ENCODE data around the gene NGF. TPM values are rescaled to one million over a fixed set of nuclear protein-coding genes. Genes with fewer than 3 reads are reported as not detected.

Gene NGF
- polyA plus RNA-seq, 4 donors = 1.9 to 6.0 (median 2.4) TPM

DNA sequence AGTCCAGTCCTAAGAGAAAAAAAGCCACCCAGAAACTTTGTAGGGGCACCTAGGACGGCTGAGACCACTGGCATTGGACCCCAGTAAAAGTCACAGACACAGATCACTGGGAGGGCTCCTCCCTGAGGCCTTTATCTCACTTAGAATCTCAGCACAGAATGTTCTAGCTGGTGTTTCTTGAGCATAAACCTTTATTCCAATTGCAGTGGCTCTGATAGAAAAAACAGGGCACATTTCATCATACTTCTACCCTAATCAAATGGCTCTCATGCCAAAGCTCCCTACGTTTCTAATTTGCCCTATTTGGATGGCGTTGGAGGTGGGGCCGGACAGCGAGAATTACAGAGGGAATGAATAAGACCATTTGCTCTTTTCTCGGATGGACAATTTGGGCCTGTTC lies 53.8 kb downstream of the NGF start:
- no peak for DNase-seq (ENCODE audit: low read depth in 4 of 4, low spot score in 3 of 4)

DNA sequence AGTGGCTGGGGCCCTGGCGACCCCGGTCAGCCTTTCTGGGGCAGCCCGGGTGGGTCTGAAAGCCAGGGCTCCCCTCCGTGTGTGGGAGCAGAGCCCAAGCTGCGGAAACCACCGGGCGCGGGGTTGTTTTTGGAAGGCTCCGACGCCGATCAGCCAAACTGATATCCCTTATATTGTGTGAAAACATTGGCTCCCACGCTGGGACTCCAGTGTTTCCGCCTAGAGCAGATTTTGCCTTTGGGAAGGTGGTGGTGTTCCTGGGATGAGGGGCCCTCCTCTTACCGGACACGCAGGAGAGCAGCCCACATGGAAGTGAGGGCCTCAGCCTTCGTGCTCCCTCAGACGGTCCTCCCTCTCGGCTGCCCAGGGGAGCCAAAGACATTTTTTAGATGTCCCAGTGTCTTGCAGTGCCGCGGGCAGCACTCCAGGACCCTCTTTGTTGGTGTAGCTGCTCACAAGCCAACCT lies 54.3 kb downstream of the NGF start:
- no peak for DNase-seq (ENCODE audit: low read depth in 4 of 4, low spot score in 3 of 4)

GRCh38 chr1:115283249-115283648 lies 54.8 kb downstream of the NGF start:
- DNase-seq (ENCODE audit: low read depth in 4 of 4, low spot score in 3 of 4) = no peak

DNA sequence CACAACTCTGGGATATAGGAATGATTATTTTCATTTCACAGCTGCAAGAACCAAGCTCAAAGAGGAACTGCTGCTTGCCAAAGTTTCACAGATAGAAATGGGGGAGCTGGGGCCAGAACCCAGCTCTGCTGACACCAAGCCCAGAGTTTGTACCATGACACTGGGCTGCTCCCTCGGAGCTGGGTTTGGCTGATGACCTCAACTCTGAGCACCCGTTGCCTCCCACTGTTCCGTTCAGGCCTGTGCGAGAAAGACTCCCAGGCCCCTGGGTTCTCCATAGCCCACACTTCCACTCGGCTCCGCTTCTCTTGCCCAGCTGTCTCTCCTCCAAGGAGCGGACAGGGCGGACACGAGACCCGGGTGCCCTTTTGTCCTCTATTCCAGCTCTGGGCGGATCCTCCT lies 55.2 kb downstream of the NGF start:
- no peak for DNase-seq (ENCODE audit: low read depth in 4 of 4, low spot score in 3 of 4)

- no peak for DNase-seq (ENCODE audit: low read depth in 4 of 4, low spot score in 3 of 4)
Measured at GRCh38 chr1:115281143-115281542, 56.9 kb downstream of the NGF start.

GRCh38 chr1:115280064-115280463 lies 58.0 kb downstream of the NGF start:
- no peak for DNase-seq (ENCODE audit: low read depth in 4 of 4, low spot score in 3 of 4)

GRCh38 chr1:115278211-115278610 lies 59.8 kb downstream of the NGF start:
- no peak for DNase-seq (ENCODE audit: low read depth in 4 of 4, low spot score in 3 of 4)

DNA sequence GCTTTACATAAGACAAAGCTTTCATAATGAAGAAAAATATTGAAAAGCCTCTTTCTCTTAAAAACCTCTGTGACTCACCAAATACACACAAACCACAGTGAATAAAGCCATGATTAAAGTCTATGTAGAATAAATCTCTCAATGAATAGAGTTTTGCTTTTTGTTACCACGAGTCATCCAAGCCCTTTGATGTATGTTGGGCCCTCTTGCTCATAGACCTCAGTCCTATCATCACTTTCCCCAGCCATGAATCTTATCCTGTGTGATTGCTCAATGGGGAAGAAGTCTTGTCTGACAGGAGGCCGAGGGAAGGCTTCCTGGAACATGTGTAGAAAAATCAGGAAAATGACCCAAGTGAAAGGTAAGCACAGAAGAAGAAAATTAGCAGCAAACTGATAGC lies 60.8 kb downstream of the NGF start:
- DNase-seq (ENCODE audit: low read depth in 4 of 4, low spot score in 3 of 4) = no peak

DNA sequence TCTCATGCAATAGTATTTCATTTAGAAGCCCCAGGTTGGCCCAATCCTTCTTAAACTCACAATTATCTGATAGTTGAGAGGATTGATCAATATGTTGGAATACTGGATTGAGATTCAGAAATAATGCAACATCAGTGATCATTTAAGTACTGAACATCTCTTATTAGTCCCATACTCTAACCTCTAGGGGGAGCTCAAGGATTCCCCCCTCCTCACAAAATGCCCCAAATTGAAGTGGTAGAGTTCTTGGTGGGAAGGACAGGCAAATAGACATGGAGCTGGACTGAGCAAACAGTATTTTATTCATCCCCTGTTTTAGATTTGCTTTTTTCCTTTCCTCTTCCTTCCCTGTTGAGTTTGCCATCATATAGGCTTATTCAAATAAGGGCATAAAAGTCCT lies 62.8 kb downstream of the NGF start:
- DNase-seq (ENCODE audit: low read depth in 4 of 4, low spot score in 3 of 4) = no peak

DNA sequence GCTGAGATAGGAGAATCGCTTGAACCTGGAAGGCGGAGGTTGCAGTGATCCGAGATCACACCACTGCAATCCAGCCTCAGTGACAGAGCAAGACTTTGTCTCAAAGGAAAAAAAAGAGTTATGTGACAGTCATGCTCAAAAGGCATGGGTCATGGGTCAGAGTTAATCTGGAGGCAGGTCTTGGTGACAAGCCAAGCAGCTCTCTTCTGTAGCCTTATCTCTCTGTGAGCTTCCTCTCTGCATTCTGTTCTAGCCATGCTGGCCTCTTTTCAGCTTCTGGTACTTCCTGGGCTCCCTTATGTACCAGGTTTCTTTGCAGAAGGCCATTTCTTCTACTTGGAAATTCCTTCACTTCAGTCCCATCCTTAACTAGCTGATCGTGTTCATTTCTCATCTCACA lies 63.6 kb downstream of the NGF start:
- DNase-seq (ENCODE audit: low read depth in 4 of 4, low spot score in 3 of 4) = no peak

GRCh38 chr1:115266729-115267421 lies 71.2 kb downstream of the NGF start:
- peak in 2 of 4 donors; percentile 42 to 60 for DNase-seq (ENCODE audit: low read depth in 4 of 4, low spot score in 3 of 4)

DNA sequence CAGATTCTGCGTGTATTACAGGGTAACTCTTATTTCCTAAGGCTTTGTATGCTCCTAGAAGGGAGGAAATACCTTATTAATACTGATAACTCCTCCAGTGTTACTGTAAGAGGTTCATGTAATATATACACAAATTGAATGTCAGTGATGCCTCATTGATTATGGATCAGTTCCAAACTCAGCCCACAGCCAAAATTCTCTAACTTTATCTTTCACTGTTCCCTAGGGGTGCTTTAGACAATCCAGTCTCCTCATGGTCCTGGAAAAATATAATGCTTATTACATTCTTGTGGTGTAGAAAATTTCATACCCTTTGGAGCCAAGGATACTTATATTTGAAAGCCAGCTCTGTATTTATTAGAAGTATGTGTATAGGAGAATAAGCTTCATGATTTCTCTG lies 73.0 kb downstream of the NGF start:
- no peak for DNase-seq (ENCODE audit: low read depth in 4 of 4, low spot score in 3 of 4)

- no peak for DNase-seq (ENCODE audit: low read depth in 4 of 4, low spot score in 3 of 4)
Measured at GRCh38 chr1:115262886-115263285, 75.2 kb downstream of the NGF start.

DNA sequence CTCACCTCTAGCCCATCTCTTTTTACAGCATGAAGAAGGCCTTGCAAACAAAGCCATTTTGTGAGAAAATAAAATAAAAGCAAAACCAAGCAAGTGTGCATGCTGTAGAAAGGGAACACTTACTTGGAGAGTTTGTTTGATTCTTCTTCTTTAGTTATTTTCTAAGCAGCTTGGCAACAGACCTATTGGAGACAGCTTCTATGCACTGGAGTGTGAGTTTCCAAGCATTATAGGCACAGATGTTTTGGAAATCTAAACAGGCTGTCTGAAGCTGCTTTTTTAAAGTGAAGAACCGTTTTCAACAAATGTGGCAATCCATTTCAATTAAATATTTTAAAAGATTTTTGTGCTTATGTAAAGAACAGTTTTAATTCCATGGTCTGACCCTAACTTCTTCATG lies 76.6 kb downstream of the NGF start:
- no peak for DNase-seq (ENCODE audit: low read depth in 4 of 4, low spot score in 3 of 4)

DNA sequence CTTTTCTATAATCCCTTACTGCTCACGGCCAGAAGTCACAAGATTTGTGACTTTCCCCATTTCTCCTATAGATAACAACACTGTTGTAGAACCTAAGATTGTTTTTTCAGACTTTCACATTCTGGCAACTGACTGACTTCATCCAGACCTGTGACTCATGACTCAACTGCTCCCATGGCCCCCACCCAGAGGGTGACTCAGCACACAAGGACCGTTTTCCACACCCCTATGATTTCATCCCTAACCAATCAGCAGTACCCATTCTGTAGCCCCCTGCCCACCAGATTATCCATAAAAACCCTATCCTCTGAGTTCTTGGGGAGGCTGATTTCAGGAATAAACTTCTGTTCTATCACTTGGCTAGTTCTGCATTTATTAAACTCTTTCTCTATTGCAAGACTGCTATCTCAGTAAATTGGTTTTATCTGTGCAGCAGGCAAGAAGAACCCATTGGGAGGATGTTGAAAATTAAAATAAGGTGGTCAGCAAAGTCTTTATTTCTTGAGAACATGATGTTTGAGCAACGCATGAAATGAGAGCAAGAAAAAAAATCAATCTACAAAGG lies 79.7 kb downstream of the NGF start:
- DNase-seq (ENCODE audit: low read depth in 4 of 4, low spot score in 3 of 4) = no peak

DNA sequence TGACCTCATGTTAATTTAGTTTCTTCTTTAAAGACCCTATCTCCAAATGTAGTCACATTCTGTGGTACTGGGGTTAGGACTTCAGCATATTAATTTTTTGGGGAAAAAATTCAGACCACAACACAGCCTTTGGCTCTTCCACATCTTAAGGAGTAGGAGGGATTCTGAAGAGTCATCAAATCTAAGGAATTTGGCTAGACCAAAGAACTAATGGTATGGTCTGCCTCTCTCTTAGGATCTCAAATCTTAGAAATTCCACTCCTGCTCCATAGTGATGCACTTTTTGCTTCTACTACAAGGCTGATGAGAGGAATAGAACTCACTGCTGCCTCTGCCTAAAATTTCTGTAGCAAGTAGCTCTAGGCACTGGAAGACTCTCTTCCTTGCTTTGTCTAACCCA lies 80.5 kb downstream of the NGF start:
- no peak for DNase-seq (ENCODE audit: low read depth in 4 of 4, low spot score in 3 of 4)

GRCh38 chr1:115255154-115255553 lies 82.9 kb downstream of the NGF start:
- DNase-seq (ENCODE audit: low read depth in 4 of 4, low spot score in 3 of 4) = no peak

- DNase-seq (ENCODE audit: low read depth in 4 of 4, low spot score in 3 of 4) = no peak
Measured at GRCh38 chr1:115252585-115252984, 85.5 kb downstream of the NGF start.

GRCh38 chr1:115251856-115252255 lies 86.2 kb downstream of the NGF start:
- DNase-seq (ENCODE audit: low read depth in 4 of 4, low spot score in 3 of 4) = no peak

DNA sequence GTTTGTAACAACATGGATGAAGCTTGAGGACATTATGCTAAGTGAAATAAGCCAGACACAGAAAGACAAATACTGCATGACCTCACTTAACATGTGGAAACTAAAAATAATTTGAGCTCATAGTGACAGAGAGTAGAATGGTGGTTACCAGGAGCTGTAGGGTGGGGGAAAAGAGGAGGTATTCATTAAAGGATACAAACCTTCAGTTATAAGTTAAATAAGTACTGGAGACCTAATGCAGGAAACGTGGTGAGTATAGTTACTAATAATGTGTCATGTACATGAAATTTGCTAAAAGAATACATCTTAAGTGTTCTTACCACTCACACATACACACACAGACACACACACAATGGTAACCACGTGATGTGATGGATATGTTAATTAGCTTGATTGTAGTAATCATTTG lies 86.7 kb downstream of the NGF start:
- no peak for DNase-seq (ENCODE audit: low read depth in 4 of 4, low spot score in 3 of 4)

DNA sequence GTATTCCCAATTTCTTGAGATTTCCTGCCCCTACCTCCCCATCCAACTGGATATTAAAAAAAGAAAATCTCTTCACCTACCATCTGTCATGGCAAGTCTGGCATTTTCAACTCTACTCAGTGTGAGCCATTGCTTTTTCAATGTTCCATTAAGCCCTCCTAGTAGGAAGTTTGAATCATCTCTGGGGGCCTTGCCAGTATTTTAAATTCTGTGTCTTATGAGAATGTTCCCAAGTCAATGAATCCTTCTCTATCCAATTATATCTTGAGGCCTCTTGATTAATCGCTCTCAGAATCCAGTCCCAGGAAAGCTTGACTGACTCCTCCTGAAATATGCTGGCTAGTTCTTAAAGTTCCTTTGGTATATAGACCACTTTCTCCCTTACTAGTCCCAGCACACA lies 91.5 kb downstream of the NGF start:
- no peak for DNase-seq (ENCODE audit: low read depth in 4 of 4, low spot score in 3 of 4)

GRCh38 chr1:115245227-115245626 lies 92.8 kb downstream of the NGF start:
- no peak for DNase-seq (ENCODE audit: low read depth in 4 of 4, low spot score in 3 of 4)

GRCh38 chr1:115242543-115242942 lies 95.5 kb downstream of the NGF start:
- no peak for DNase-seq (ENCODE audit: low read depth in 4 of 4, low spot score in 3 of 4)
